SHP77 (cell line): ENCODE measurements around the gene STXBP1.
A peak's percentile ranks its signal among the peaks of the same experiment; 100 is the strongest.

Experiments used
- DNase-seq, 2 experiments: peaks; one replicate each; lab custom pipeline; 2025; lab: John Stamatoyannopoulos, UW

Gene STXBP1

GRCh38 chr9:127693143-127693542 is 81.1 kb downstream of the STXBP1 start:
- DNase-seq, result no peak

DNA sequence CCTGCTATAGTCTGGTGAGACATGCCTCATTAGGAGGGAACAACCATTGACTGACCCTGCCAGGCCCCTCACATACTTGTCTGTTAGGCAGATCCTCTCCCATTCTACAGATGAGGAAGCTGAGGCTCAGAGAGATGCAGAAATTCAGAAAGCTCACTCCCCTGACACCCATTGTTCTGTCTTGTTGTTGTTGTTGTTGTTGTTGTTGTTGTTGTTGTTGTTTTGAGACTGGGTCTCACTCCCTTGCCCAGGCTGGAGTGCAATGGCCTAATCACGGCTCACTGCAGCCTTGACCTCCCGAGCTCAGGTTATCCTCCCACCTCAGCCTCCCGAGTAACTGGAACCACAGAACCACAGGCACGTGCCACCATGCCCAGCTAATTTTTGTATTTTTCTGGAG is 81.6 kb downstream of the STXBP1 start:
- no peak for DNase-seq

DNA sequence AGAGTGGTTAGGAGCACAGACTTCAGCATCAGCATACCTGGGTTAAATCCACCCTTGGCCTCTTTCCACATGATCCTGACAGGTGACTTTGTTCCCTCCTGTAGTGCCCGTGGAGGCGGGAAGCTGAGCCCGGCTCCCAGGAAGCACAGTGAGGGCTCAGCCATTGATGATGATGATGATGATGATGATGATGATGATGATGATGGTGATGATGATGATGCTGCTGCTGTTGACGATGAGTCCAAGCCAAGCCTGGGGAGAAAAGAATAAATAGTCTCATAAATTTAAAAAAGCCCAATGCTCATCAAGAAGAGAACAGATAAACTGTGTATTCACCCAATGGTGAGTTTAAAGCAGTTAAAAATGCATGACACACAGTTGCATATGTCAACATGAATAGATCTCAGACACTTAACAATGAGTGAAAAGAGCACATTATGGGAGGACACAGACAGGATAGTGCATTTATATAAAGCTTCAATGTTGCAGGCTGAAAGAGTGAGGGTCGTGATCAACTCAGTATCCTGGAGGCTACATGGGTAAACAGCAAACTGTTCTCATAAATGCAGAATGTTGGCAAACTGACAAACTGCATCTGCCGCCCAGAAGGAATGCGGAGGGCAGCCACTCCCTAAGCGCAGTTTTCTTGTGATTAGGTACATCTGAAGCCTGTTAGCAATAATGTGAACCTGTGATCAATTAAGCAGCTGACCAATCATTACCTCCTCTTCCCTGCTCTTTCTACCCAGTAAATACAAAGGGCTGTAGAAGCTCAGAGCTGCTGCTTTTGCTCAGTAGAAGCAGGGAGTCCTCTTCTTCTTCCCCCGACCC is 83.0 kb downstream of the STXBP1 start:
- no peak for DNase-seq

- DNase-seq, result no peak
Observed at GRCh38 chr9:127697575-127697974, 85.5 kb downstream of the STXBP1 start.

- DNase-seq, result no peak
Observed at GRCh38 chr9:127698386-127698785, 86.3 kb downstream of the STXBP1 start.

GRCh38 chr9:127698985-127699670 is 87.1 kb downstream of the STXBP1 start:
- DNase-seq, result peak; percentile 97 to 98

GRCh38 chr9:127700140-127700539 is 88.1 kb downstream of the STXBP1 start:
- no peak for DNase-seq

GRCh38 chr9:127700594-127701255 is 88.6 kb downstream of the STXBP1 start:
- DNase-seq, result no peak

- no peak for DNase-seq
Observed at GRCh38 chr9:127703289-127703946, 91.3 kb downstream of the STXBP1 start.

GRCh38 chr9:127705577-127706379 is 93.7 kb downstream of the STXBP1 start:
- DNase-seq, result no peak

- peak; percentile 44 to 55 for DNase-seq
Observed at GRCh38 chr9:127706836-127707241, 94.8 kb downstream of the STXBP1 start, which contains the start of gene CFAP157. Gene CFAP157 (plus strand): TSS chr9:127706988. CDS start chr9:127707032, 44 bp downstream.

DNA sequence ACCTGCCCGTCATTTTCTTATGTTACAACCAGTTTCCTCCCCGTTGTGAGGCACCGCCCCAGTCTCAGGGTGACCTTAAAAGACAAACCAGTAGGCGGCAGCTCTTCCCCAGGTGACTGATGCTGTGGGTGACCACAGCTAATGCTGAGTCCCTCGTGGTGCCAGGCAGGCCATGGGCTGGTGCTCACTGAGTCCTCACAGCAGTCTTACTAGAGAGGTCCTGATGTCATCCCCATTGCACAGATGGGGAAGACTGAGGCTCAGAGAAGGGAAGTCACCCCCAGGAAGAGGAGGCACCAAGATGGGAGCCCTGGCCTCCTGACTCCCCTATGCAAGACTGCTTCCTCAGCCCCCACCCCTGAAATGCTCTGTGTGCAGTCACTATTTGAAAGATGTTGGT is 95.7 kb downstream of the STXBP1 start:
- DNase-seq, result peak; percentile 35 to 54

- no peak for DNase-seq
Observed at GRCh38 chr9:127708952-127709587, 97.0 kb downstream of the STXBP1 start.

- no peak for DNase-seq
Observed at GRCh38 chr9:127710204-127710783, 98.2 kb downstream of the STXBP1 start.

GRCh38 chr9:127711226-127711701 is 99.2 kb downstream of the STXBP1 start:
- no peak for DNase-seq

GRCh38 chr9:127711831-127712274 is 99.8 kb downstream of the STXBP1 start:
- DNase-seq, result no peak

GRCh38 chr9:127712371-127712770 is 100.3 kb downstream of the STXBP1 start:
- no peak for DNase-seq

- no peak for DNase-seq
Observed at GRCh38 chr9:127712867-127713266, 100.8 kb downstream of the STXBP1 start.

GRCh38 chr9:127714020-127714750 is 102.1 kb downstream of the STXBP1 start:
- DNase-seq, result no peak
